ENCODE measurements around the gene HOXC13.

DNA sequence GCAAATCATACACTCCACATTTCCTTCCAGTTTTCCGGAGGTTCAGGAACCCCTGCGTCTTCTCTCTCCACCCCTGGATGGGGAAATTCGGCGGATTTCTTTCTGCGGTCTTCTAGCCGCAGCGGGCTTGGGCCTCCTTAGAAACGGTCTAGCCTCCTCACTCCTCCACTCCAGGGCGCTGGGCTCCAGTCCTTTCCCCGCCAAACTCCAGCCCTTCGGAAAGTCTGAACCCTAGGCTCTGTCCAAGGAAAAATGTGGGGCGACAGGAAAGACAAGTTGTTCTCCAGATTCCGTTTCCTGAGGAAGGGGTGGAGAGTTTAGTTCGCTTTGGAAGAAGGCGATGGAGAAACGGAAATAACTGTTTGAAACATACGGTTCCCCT, 44.9 kb downstream of the HOXC13 start:
- TF ChIP-seq CTCF (IDR thresholded peaks at IDR 0.05) = no peak
- no peak for TF ChIP-seq POLR2A (IDR thresholded peaks at IDR 0.05; ENCODE audit: low read depth)
- no peak for TF ChIP-seq POLR2AphosphoS5 (IDR thresholded peaks at IDR 0.05)
